Activated CD4-positive, alpha-beta T cell treated with anti-CD3 and anti-CD28 coated beads for 1 hour (primary cell): ENCODE results near the gene ZNF766.
A peak's percentile ranks its signal among the peaks of the same experiment; 100 is the strongest.
"Not testable (repeated sequence)": the region's sequence is repeated elsewhere in the genome, so short reads cannot be mapped to it uniquely, and the experiment has no call there.

Experiments used
- DNase-seq: peaks from one replicate; pipeline ENCODE4 v3.0.0-alpha.2; 2020

ZNF766 gene

GRCh38 chr19:52277471-52277870 is 8.1 kb downstream of the ZNF766 start:
- no peak for DNase-seq

GRCh38 chr19:52286256-52286655 is 16.9 kb downstream of the ZNF766 start:
- DNase-seq = no peak

GRCh38 chr19:52291781-52292180 is 22.4 kb downstream of the ZNF766 start:
- DNase-seq = no peak

- DNase-seq = not testable (repeated sequence)
Observed at GRCh38 chr19:52292946-52293345, 23.6 kb downstream of the ZNF766 start.

- DNase-seq = no peak
Observed at GRCh38 chr19:52296400-52296772, 27.0 kb downstream of the ZNF766 start.

GRCh38 chr19:52296773-52297600 is 27.6 kb downstream of the ZNF766 start, which contains the start of gene ZNF480:
Gene ZNF480, plus strand, starts transcription at chr19:52297169. Its CDS starts 3,244 bp downstream, at chr19:52300413.
- DNase-seq = peak; percentile 82

- no peak for DNase-seq
Observed at GRCh38 chr19:52297601-52298364, 28.4 kb downstream of the ZNF766 start.

GRCh38 chr19:52307275-52307674 is 37.9 kb downstream of the ZNF766 start:
- no peak for DNase-seq

GRCh38 chr19:52322429-52322828 is 53.0 kb downstream of the ZNF766 start:
- no peak for DNase-seq

- no peak for DNase-seq
Observed at GRCh38 chr19:52331757-52332156, 62.4 kb downstream of the ZNF766 start.

- no peak for DNase-seq
Observed at GRCh38 chr19:52335768-52336116, 66.4 kb downstream of the ZNF766 start.

- DNase-seq = peak; percentile 75
Observed at GRCh38 chr19:52336117-52336790, 66.9 kb downstream of the ZNF766 start, which contains the start of gene ZNF610. Gene ZNF610, plus strand, starts transcription at chr19:52336243. Its CDS starts 12,930 bp downstream, at chr19:52349173.

GRCh38 chr19:52336791-52337381 is 67.5 kb downstream of the ZNF766 start:
- no peak for DNase-seq

GRCh38 chr19:52339022-52339421 is 69.6 kb downstream of the ZNF766 start:
- not testable (repeated sequence) for DNase-seq

GRCh38 chr19:52343548-52343947 is 74.2 kb downstream of the ZNF766 start:
- peak; percentile 20 for DNase-seq

GRCh38 chr19:52345162-52345561 is 75.8 kb downstream of the ZNF766 start:
- no peak for DNase-seq
